Skin epidermis (tissue), 12 donors: Measurements from ENCODE around the gene TRAF4.
A peak's percentile ranks its signal among the peaks of the same experiment; 100 is the strongest.
"Not testable (repeated sequence)": the region's sequence is repeated elsewhere in the genome, so short reads cannot be mapped to it uniquely, and the experiment has no call there.

Experiments
- H3K27ac ChIP-seq, 21 experiments: fragments of 200-600 bp; sonication (generic) in 11 of 21; one replicate each; pipeline ENCODE4 v1.5.0; 2020; ENCODE audit warnings: mild to moderate bottlenecking in 3 of 21, inconsistent platforms in 2 of 21, moderate library complexity in 2 of 21
- H3K4me3 ChIP-seq, 7 experiments: fragments of 200-600 bp; sonication (generic) in 2 of 7; one replicate each; pipeline ENCODE4 v1.5.0; 2020; ENCODE audit warnings: inconsistent platforms in 2 of 7, mild to moderate bottlenecking in 2 of 7, moderate library complexity in 1 of 7

Gene TRAF4

GRCh38 chr17:28760601-28761562 lies 17.1 kb downstream of the TRAF4 start:
- Histone ChIP-seq H3K27ac (peak overlapping the region in 5 of 21 experiments; percentile 6 to 31 (median 18)), H3K4me3 (no peak overlapping the region)

- no peak overlapping the region for H3K27ac ChIP-seq
Measured at GRCh38 chr17:28763137-28763799, 19.5 kb downstream of the TRAF4 start.

GRCh38 chr17:28763804-28764266 lies 20.0 kb downstream of the TRAF4 start:
- Histone ChIP-seq H3K27ac (no peak overlapping the region), H3K4me3 (no peak overlapping the region)

More at GRCh38 chr17:28763137-28763799, 19.5 kb downstream of the TRAF4 start:
- H3K4me3 ChIP-seq = no peak overlapping the region

GRCh38 chr17:28765038-28765437 lies 21.2 kb downstream of the TRAF4 start:
- Histone ChIP-seq H3K4me3 (no peak overlapping the region), H3K27ac (no peak overlapping the region)

GRCh38 chr17:28773736-28774135 lies 29.9 kb downstream of the TRAF4 start:
- Histone ChIP-seq H3K27ac (no peak overlapping the region), H3K4me3 (no peak overlapping the region)

- H3K4me3 ChIP-seq = no peak overlapping the region
- H3K27ac ChIP-seq = no peak overlapping the region
Measured at GRCh38 chr17:28774206-28774605, 30.4 kb downstream of the TRAF4 start.

GRCh38 chr17:28777178-28777577 lies 33.4 kb downstream of the TRAF4 start:
- H3K4me3 ChIP-seq = no peak overlapping the region
- H3K27ac ChIP-seq = no peak overlapping the region

GRCh38 chr17:28779601-28780000 lies 35.8 kb downstream of the TRAF4 start:
- not testable (repeated sequence) for H3K27ac ChIP-seq, H3K4me3 ChIP-seq

GRCh38 chr17:28783161-28783560 lies 39.4 kb downstream of the TRAF4 start:
- Histone ChIP-seq H3K27ac (no peak overlapping the region), H3K4me3 (no peak overlapping the region)

GRCh38 chr17:28788100-28788499 lies 44.3 kb downstream of the TRAF4 start:
- Histone ChIP-seq H3K27ac (no peak overlapping the region), H3K4me3 (no peak overlapping the region)

- Histone ChIP-seq H3K27ac (no peak overlapping the region), H3K4me3 (no peak overlapping the region)
Measured at GRCh38 chr17:28792877-28793661, 49.3 kb downstream of the TRAF4 start.

- H3K27ac ChIP-seq, H3K4me3 ChIP-seq: not testable (repeated sequence)
Measured at GRCh38 chr17:28794846-28795441, 51.1 kb downstream of the TRAF4 start.

GRCh38 chr17:28796062-28796461 lies 52.3 kb downstream of the TRAF4 start:
- Histone ChIP-seq H3K27ac (no peak overlapping the region), H3K4me3 (no peak overlapping the region)
